Ascending aorta (tissue), 2 donors: ENCODE measurements around the gene RALGPS1. TPM values are rescaled to one million over a fixed set of nuclear protein-coding genes. Genes with fewer than 3 reads are reported as not detected.

Experiments
- DNase-seq, 2 donors: peaks; one replicate each; pipeline ENCODE4 v3.0.0-alpha.2; 2019; ENCODE audit warnings: low spot score in 2 of 2
- H3K27ac ChIP-seq, 2 donors: fragments of 200-600 bp; sonication (generic); one replicate each; pipeline ENCODE4 v1.5.1; 2016 to 2017; ENCODE audit warnings: mild to moderate bottlenecking in 1 of 2
- H3K27me3 ChIP-seq: fragments of 200-600 bp; sonication (generic); one replicate; pipeline ENCODE4 v1.5.1; 2017
- H3K36me3 ChIP-seq, 2 donors: fragments of 200-600 bp; sonication (generic); one replicate each; pipeline ENCODE4 v1.5.1; 2016
- H3K4me1 ChIP-seq, 2 donors: fragments of 200-600 bp; sonication (generic); one replicate each; pipeline ENCODE4 v1.5.1; 2016 to 2017; ENCODE audit warnings: mild to moderate bottlenecking in 1 of 2
- H3K4me3 ChIP-seq, 2 donors: fragments of 200-600 bp; sonication (generic); one replicate each; pipeline ENCODE4 v1.5.1; 2016 to 2017; ENCODE audit warnings: mild to moderate bottlenecking in 1 of 2
- H3K9me3 ChIP-seq, 2 donors: fragments of 200-600 bp; sonication (generic); one replicate each; pipeline ENCODE4 v1.5.1; 2016
- CTCF ChIP-seq, 3 experiments: fragments of 200-600 bp in 2 of 3; fragments of 450-650 bp in 1 of 3; sonication (generic) in 2 of 3; IDR thresholded peaks; one replicate each; pipeline ENCODE4 v1.5.1; 2016 to 2019; ENCODE audit warnings: antibody characterized with exemption in 3 of 3, mild to moderate bottlenecking in 1 of 3, moderate library complexity in 1 of 3
- intact Hi-C: fragments of 100-400 bp; cut with DNase I; formaldehyde crosslinking; loops from one replicate; pipeline ENCODE4 v1.15.1; 2023
- total RNA-seq: library from RNA; depleted of rRNA; stranded (reverse); fragments of >200 nt; gene quantifications from one replicate; pipeline ENCODE4 v1.1.0, GENCODE V29; 2016

The RALGPS1 gene
- total RNA-seq, 1 donor from 2014 or later: 9.8 TPM

- TF ChIP-seq CTCF (IDR thresholded peaks at IDR 0.05): no peak
- no peak for DNase-seq
- Histone ChIP-seq H3K27ac (no peak overlapping the region), H3K4me1 (peaks cover 0 to 5% of the 10 kb centered on the region in 2 donors), H3K36me3 (no peaks in the 10 kb centered on the region), H3K27me3 (no peaks in the 10 kb centered on the region), H3K9me3 (no peaks in the 10 kb centered on the region), H3K4me3 (no peak overlapping the region)
- intact Hi-C loops: no loop called here
These were observed 248.3 kb downstream of the RALGPS1 start for GRCh38 chr9:127162864-127163365.

GRCh38 chr9:127163409-127163808, 248.8 kb downstream of the RALGPS1 start:
- intact Hi-C loops: no loop called here
- Histone ChIP-seq H3K27me3 (no peaks in the 10 kb centered on the region), H3K4me1 (peaks cover 0 to 5% of the 10 kb centered on the region in 2 donors), H3K4me3 (no peak overlapping the region), H3K27ac (no peak overlapping the region), H3K9me3 (no peaks in the 10 kb centered on the region), H3K36me3 (no peaks in the 10 kb centered on the region)
- no peak for TF ChIP-seq CTCF (IDR thresholded peaks at IDR 0.05)
- DNase-seq: no peak

- Histone ChIP-seq H3K4me3 (no peak overlapping the region), H3K36me3 (no peaks in the 10 kb centered on the region), H3K27me3 (no peaks in the 10 kb centered on the region), H3K27ac (no peak overlapping the region), H3K9me3 (no peaks in the 10 kb centered on the region), H3K4me1 (peaks cover 0 to 5% of the 10 kb centered on the region in 2 donors)
- no peak for TF ChIP-seq CTCF (IDR thresholded peaks at IDR 0.05)
- DNase-seq: peak in 1 of 2 donors; percentile 39
- intact Hi-C loops: no loop called here
These were observed 250.5 kb downstream of the RALGPS1 start for GRCh38 chr9:127165116-127165515.

- intact Hi-C loops: no loop called here
- H3K27ac ChIP-seq: no peak overlapping the region
- H3K4me3 ChIP-seq: no peak overlapping the region
- H3K9me3 ChIP-seq: no peaks in the 10 kb centered on the region
- TF ChIP-seq CTCF (IDR thresholded peaks at IDR 0.05): no peak
- DNase-seq: no peak
- peaks cover 0 to 5% of the 10 kb centered on the region in 2 donors for H3K4me1 ChIP-seq
- no peaks in the 10 kb centered on the region for H3K36me3 ChIP-seq
- no peaks in the 10 kb centered on the region for H3K27me3 ChIP-seq
These were observed 251.5 kb downstream of the RALGPS1 start for GRCh38 chr9:127166111-127166510.

GRCh38 chr9:127166651-127167524, 252.3 kb downstream of the RALGPS1 start:
- no peak for DNase-seq

More at GRCh38 chr9:127166651-127167524, 252.3 kb downstream of the RALGPS1 start:
- no peak overlapping the region for H3K4me3 ChIP-seq
- H3K27me3 ChIP-seq: no peaks in the 10 kb centered on the region
- peaks cover 0 to 5% of the 10 kb centered on the region in 2 donors for H3K4me1 ChIP-seq
- TF ChIP-seq CTCF (IDR thresholded peaks at IDR 0.05): no peak
- intact Hi-C loops: no loop called here
- H3K27ac ChIP-seq: no peak overlapping the region
- no peaks in the 10 kb centered on the region for H3K36me3 ChIP-seq
- no peaks in the 10 kb centered on the region for H3K9me3 ChIP-seq
